Sigmoid colon (tissue), 4 donors: ENCODE results near the gene PAGR1.

Experiments
- CTCF ChIP-seq, 4 experiments: fragments of 450-650 bp in 3 of 4; fragments of 200-600 bp in 1 of 4; IDR thresholded peaks; one replicate each; pipeline ENCODE4 v1.5.1; 2016 to 2019; ENCODE audit warnings: antibody characterized with exemption in 4 of 4, mild to moderate bottlenecking in 3 of 4, moderate library complexity in 2 of 4
- POLR2AphosphoS5 ChIP-seq, 4 donors: sonication (generic); formaldehyde crosslinking; IDR thresholded peaks; one replicate each; pipeline ENCODE4 v1.6.1; 2017; ENCODE audit warnings: antibody characterized with exemption in 4 of 4

DNA sequence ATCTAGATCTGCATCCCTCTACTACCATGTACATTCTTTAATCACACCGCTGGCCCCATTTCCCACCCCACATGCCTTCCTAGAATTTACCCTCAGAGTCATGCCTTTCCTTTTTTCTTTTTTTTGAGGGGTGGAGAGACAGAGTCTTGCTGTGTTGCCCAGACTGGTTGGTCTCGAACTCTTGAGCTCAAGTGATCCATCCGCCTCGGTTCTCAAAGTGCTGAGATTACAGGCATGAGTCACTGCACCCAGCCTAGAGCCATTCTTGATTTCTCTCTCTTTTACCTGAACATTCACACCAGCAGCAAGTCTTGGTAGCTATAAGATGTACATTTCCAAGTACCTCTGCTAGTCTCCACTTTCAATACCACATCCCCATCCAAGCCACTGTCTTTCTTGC is 2.1 kb downstream of the PAGR1 start:
- no peak for TF ChIP-seq CTCF (IDR thresholded peaks at IDR 0.05)
- TF ChIP-seq POLR2AphosphoS5 (IDR thresholded peaks at IDR 0.05): no peak
